ENCODE results near the gene SPATA31E1.
"Not testable (repeated sequence)": the region's sequence is repeated elsewhere in the genome, so short reads cannot be mapped to it uniquely, and the experiment has no call there.

Gene SPATA31E1

GRCh38 chr9:87886210-87886932, 3.7 kb downstream of the SPATA31E1 start:
- DNase-seq (ENCODE audit: low spot score) = no peak

GRCh38 chr9:87886933-87887505, 4.3 kb downstream of the SPATA31E1 start:
- DNase-seq (ENCODE audit: low spot score) = no peak

- DNase-seq (ENCODE audit: low spot score) = no peak
Measured at GRCh38 chr9:87887661-87888480, 5.2 kb downstream of the SPATA31E1 start.

GRCh38 chr9:87888501-87888900, 5.8 kb downstream of the SPATA31E1 start:
- no peak for DNase-seq (ENCODE audit: low spot score)

GRCh38 chr9:87889065-87889881, 6.6 kb downstream of the SPATA31E1 start:
- no peak for DNase-seq (ENCODE audit: low spot score)

GRCh38 chr9:87889882-87890252, 7.2 kb downstream of the SPATA31E1 start:
- no peak for DNase-seq (ENCODE audit: low spot score)

GRCh38 chr9:87890837-87891236, 8.2 kb downstream of the SPATA31E1 start:
- no peak for DNase-seq (ENCODE audit: low spot score)

- DNase-seq (ENCODE audit: low spot score) = no peak
Measured at GRCh38 chr9:87891754-87892153, 9.1 kb downstream of the SPATA31E1 start.

- DNase-seq (ENCODE audit: low spot score) = no peak
Measured at GRCh38 chr9:87892956-87893355, 10.3 kb downstream of the SPATA31E1 start.

- no peak for DNase-seq (ENCODE audit: low spot score)
Measured at GRCh38 chr9:87894998-87895625, 12.4 kb downstream of the SPATA31E1 start.

GRCh38 chr9:87896891-87897290, 14.2 kb downstream of the SPATA31E1 start:
- no peak for DNase-seq (ENCODE audit: low spot score)

GRCh38 chr9:87898151-87898550, 15.5 kb downstream of the SPATA31E1 start:
- no peak for DNase-seq (ENCODE audit: low spot score)

- DNase-seq (ENCODE audit: low spot score) = not testable (repeated sequence)
Measured at GRCh38 chr9:87902371-87902770, 19.7 kb downstream of the SPATA31E1 start.

- DNase-seq (ENCODE audit: low spot score) = no peak
Measured at GRCh38 chr9:87909310-87910041, 26.8 kb downstream of the SPATA31E1 start.

- no peak for DNase-seq (ENCODE audit: low spot score)
Measured at GRCh38 chr9:87910821-87911220, 28.1 kb downstream of the SPATA31E1 start.

- DNase-seq (ENCODE audit: low spot score) = not testable (repeated sequence)
Measured at GRCh38 chr9:87917662-87918061, 35.0 kb downstream of the SPATA31E1 start, which contains the start of gene SPATA31C1. Gene SPATA31C1 (plus strand): TSS chr9:87917962.

- DNase-seq (ENCODE audit: low spot score) = not testable (repeated sequence)
Measured at GRCh38 chr9:87919013-87919412, 36.3 kb downstream of the SPATA31E1 start.

- not testable (repeated sequence) for DNase-seq (ENCODE audit: low spot score)
Measured at GRCh38 chr9:87921561-87921960, 38.9 kb downstream of the SPATA31E1 start.

GRCh38 chr9:87923012-87923411, 40.3 kb downstream of the SPATA31E1 start:
- not testable (repeated sequence) for DNase-seq (ENCODE audit: low spot score)

- DNase-seq (ENCODE audit: low spot score) = not testable (repeated sequence)
Measured at GRCh38 chr9:87924851-87925250, 42.2 kb downstream of the SPATA31E1 start.

GRCh38 chr9:87929152-87929551, 46.5 kb downstream of the SPATA31E1 start:
- not testable (repeated sequence) for DNase-seq (ENCODE audit: low spot score)
